Measurements from ENCODE around the gene AIRE.

Gene AIRE

GRCh38 chr21:44305691-44306090 is 20.0 kb downstream of the AIRE start:
- DNase-seq (ENCODE audit: low read depth): no peak

DNA sequence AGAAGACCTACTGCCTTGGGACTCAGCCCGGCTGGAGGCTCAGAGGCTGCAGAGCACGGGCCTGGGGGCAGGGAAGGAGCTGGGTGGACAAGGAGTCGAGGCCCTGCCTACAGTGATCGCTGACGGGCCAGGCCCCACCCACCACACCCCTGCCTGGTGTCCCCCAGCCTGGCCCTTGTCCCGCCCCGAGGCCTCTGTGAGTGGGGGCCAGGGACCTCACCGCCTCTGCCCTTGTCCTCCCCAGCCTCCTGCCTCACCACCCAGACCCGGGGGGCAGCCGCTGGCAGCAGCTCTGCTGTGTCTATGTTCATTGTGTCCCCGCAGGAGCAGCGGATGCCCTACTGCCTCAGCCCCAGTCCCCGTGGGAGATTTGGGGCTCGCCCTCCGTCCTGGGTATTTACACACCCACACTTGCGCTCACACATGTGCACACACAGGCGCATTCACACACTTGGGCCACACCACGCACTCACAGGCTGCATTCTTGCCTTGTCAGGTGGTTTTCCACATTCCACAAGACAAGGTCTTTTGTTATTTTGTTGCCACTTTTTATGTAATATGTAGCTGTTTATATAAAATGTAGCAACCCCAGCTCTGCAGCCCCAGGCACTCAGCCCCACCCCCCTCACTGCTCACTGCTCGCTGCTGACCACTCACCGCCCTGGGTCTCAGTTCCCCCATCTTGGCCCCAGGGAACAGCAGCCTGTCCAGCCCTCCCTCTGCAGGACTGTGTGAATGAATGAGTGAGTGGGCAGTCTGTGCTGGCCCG is 21.4 kb downstream of the AIRE start:
- no peak for DNase-seq (ENCODE audit: low read depth)

DNA sequence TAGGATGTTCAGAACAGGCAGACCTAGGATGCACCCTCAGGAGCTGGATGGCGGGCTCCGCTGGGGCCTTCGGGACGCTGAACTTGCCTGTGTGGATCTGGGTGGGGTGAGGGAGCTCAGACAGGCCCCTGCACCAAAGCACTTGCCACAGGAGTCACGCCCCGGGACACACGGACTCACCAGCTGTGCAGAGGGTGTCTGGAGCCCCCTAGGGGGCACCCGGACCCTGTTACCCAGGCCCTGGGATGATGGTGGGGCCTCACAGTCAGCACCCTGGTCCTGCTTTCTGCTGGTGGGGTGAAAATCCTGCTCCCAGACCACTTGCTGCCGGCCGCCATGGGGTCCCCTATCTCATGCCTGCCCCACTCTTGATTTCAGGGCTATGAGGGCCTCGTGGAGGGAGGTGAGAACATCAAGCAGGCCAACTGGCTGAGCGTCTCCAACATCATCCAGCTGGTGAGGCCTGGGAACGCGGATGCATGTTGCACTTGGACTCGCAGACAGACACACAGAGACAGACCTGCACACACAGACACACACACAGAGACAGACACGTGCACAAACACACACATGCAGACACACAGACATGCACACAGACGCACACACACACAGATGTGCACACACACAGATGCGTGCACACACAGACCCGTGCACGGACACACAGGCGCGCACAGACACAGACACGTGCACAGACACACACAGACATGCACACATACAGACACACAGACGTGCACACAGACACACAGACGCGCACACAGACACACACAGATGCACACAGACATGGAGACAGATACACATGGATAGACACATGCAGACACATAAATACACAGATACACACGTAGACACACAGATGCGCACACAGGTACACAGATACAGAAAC is 25.2 kb downstream of the AIRE start:
- no peak for DNase-seq (ENCODE audit: low read depth)

GRCh38 chr21:44312089-44312488 is 26.4 kb downstream of the AIRE start:
- DNase-seq (ENCODE audit: low read depth): no peak

GRCh38 chr21:44312716-44313115 is 27.0 kb downstream of the AIRE start:
- DNase-seq (ENCODE audit: low read depth): no peak

- DNase-seq (ENCODE audit: low read depth): no peak
These were observed 27.8 kb downstream of the AIRE start for GRCh38 chr21:44313451-44313850.

DNA sequence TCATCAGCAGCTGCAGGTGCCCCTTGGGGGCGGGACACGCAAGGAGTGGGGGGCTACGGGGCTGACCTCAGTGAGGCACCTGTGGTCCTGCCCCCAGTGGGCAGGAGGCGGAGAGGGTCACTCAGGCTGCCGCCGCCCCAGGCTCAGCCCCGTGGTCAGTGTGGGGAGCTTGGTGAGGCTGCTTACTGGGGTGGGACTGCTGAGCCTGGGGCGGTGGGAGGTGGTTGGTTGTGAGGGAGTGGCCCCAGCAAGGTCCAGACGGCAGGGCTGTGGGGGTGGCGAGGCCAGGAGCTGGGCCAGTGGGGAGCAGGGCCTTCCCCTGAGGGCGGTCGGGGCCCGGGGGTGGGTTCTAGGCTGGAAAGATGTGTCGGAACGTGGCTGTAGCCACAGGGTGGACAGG is 28.5 kb downstream of the AIRE start:
- DNase-seq (ENCODE audit: low read depth): no peak

DNA sequence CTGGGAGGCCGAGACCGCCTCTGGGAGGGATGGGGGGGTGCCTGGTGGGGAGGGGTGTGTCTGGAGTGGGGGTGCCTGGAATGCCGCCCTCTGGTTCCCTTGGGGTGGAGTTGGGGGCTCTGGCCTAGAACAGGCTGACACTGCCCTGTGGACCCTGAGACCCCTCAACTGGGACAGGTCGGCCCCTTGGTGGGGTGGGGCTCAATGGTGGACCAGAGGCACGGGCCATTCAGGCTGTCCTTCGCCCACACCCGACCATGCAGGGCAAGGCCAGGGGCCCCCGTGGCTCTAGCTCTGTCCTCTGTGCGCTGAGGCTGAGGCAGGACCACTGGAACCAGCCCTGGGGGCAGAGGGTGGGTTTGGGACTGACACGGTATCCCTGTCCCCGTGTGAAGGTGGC is 28.9 kb downstream of the AIRE start:
- DNase-seq (ENCODE audit: low read depth): no peak

DNA sequence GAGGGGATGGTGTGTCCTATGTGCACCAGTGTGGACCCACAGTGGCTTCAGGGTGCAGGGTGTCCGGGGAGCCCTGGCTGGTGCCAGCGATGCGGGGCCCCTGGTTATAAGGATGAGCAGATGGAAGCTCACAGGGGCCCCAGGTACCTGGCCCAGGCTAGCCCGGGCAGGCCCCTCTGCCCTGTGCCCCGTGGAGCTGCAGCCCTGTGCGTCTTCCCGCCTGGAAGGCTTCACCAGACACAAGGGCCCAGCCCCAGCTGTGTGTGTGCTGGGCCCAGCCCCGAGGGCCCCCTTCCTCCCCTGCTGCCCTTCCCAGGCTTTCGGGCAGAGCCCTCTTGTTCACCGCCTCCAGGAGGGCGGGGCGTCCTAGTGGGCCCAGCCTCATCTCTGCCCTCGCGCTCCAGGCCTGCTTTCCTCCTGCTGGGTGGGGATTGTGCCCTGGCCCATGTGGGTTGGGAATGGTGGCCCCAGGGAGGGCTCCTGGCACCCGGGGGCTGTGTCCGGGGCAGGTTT is 30.1 kb downstream of the AIRE start:
- no peak for DNase-seq (ENCODE audit: low read depth)

DNA sequence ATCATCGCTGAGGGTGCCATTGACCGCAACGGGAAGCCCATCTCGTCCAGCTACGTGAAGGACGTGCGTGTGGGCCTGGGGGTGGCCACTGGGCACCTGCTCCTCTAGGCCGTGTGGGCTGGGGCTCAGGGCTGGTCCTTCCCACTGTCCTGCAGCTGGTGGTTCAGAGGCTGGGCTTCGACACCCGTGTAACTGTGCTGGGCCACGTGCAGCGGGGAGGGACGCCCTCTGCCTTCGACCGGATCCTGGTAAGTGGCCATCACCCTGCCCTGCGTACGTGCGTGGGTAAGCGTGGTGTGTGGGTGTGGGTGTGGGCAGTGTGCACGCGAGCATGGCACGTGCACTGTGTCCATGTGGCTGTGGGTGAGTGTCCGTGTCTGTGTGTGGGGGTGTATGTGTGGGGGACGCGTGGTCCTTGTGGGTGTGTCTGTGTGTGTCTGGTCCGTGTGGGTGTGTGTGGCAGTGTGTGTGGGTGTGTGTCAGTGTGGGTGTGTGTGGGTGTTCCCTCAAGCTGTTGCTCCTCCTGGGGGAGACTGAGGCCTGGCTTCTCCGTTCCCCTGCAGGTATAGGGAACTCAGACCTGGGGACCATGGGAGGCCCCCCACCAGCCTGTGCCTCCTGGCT is 30.7 kb downstream of the AIRE start:
- no peak for DNase-seq (ENCODE audit: low read depth)

GRCh38 chr21:44317241-44317782 is 31.6 kb downstream of the AIRE start:
- DNase-seq (ENCODE audit: low read depth): no peak

- DNase-seq (ENCODE audit: low read depth): no peak
These were observed 32.2 kb downstream of the AIRE start for GRCh38 chr21:44317871-44318270.

GRCh38 chr21:44318489-44319285 is 33.0 kb downstream of the AIRE start:
- DNase-seq (ENCODE audit: low read depth): no peak

- DNase-seq (ENCODE audit: low read depth): no peak
These were observed 33.9 kb downstream of the AIRE start for GRCh38 chr21:44319407-44320065.

- DNase-seq (ENCODE audit: low read depth): no peak
These were observed 35.2 kb downstream of the AIRE start for GRCh38 chr21:44320847-44321246.

GRCh38 chr21:44321846-44322450 is 36.3 kb downstream of the AIRE start:
- DNase-seq (ENCODE audit: low read depth): no peak

- DNase-seq (ENCODE audit: low read depth): no peak
These were observed 37.1 kb downstream of the AIRE start for GRCh38 chr21:44322621-44323325.

GRCh38 chr21:44323591-44323990 is 37.9 kb downstream of the AIRE start:
- DNase-seq (ENCODE audit: low read depth): no peak

GRCh38 chr21:44324106-44324853 is 38.6 kb downstream of the AIRE start:
- no peak for DNase-seq (ENCODE audit: low read depth)

DNA sequence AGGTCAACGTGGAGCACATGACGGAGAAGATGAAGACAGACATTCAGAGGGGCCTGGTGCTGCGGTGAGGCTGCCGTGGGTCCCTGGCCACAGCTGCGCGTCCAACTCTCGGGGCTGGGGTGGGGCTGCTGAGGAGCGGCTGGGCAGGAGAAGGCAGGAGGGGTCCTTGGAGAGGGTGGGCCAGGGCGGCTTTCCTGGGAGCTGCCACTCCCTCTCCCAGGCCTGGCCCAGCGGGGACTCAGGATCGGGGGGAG is 39.1 kb downstream of the AIRE start:
- no peak for DNase-seq (ENCODE audit: low read depth)
